C1 segment of cervical spinal cord (tissue), 14 donors: ENCODE data around the gene CLPSL2.

Source experiments
- DNase-seq, 14 donors: peaks; one replicate each; lab custom pipeline; 2025; lab: John Stamatoyannopoulos, UW

Gene CLPSL2

DNA sequence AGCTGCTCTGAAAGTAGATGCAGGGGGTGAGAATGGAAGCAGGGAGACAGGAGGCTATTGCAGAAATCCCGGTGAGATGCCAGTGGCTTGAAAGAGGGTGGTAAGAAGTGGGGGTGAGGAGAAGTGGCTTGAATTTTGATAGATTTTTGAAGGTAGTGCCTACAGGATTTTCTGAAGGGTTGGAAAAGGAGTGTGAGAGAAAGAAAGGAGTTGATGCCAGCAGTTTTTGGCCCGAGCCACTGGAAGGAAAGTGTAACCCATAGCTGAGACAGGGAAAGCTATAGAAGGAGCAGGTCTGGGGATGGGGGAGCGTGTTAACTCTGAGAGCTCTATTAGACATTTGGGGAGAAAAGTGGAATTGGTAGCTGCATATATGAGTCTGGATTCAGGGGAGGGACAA, 29.9 kb upstream of the CLPSL2 start:
- DNase-seq, result no peak

DNA sequence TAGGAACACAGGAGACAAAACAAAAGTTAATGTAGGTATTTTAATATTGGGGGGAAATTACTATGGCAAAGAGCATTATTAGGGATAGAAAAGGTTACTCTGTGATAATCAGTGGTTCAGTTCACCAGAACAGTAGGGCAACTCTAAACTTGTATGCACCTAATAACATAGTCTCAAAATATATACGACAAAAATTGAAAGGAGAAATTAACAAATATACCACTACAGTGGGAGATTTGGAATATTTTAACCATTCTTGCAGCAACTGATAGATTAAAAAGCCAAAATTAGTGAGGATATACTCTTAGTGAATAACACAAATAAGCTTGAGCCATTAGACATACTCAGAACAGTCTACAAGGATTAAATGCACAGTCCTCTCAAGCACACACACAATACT, 28.5 kb upstream of the CLPSL2 start:
- DNase-seq, result no peak

DNA sequence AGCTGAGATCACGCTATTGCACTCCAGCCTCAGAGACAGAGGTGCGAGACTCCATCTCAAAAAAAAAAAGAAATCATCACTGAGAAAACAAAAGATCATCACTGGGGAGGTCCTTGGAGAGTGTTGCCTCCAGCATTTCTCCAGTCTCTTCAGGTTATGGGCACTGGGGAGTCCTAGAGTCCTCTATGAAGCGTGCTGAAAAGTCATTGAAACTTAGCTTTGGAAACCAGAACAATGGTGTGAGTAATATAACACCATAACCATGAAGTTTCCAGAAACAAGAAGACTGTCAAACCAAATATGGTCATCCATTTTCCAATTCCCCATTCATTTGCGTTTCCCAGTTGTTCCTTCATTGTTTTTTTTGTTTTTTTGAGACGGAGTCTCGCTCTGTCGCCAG, 25.8 kb upstream of the CLPSL2 start:
- no peak for DNase-seq

DNA sequence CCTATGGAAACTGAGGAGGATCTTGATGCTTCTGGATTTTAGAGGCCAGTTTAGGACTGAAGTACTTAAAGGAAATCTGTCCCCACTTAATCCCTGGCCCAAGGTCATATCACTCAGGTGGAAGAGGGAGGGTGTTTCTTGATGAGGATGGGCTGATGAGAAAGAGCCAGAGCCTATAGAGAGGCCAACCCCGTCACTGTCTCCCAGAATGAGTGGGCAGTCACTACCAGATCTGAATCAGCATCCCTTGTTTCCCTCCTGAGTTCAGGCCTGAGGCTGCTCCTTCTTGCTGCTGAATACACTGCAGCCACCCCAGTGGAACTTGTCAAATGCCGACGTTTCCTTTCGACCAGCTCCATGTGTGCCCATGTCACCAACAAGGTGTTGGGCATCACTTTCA, 24.8 kb upstream of the CLPSL2 start:
- no peak for DNase-seq

DNA sequence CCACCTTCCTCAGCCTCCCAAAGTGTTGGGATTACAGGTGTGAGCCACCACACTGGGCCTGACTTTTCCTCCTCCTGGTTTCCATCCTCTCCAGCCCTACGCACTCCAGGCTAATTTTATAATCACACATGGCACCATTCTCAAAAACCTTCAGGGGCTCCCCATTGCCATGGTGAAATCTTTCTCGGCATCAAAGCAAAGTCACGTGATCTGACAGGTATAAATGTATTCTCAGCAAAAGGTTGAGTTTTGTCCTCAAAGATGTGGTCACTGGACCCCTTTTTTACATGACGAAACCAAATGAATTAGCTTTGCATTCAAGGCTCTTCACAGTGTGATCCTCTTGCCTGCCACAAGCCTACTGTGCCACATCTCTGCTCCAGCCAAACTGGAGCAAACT, 24.1 kb upstream of the CLPSL2 start:
- no peak for DNase-seq

DNA sequence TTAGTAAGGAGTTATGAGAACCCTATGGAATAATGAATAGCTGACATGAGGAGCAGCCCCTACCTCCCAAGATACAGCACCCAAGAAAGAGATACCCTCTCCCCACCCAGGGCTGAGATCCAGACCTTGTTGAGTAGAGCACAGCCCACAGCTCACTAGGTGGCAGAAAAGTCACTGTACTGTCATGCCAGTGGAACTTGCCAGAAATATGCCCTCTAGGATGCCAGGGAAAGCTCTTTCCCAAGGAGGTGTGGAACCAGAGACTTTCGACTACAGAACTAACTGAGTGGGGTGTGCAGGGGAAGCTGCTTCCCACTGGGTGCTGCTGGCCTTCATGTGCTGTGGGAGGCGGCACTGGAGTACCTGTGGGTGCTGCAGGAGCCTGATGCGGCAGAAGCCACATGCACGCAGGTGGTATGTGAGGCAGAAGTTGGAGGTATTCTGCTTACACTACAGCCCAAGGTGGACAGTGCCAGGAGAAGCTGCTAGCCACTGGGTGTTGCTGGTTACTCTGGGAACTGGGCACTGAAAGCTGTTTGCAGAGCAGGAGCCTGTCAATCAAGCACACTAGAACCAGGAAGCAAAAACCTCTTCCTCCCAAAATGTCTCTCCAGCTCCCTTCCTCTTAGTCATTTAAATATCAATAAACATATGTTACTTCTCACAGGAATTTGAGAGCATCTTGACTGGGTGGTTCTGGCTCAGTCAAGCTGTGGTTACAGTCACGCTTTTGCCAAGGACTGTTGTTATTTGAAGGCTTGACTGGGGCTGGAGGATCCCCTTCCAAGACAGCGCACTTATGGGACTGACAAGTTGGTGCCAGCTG, 21.7 kb upstream of the CLPSL2 start:
- DNase-seq, result no peak

DNA sequence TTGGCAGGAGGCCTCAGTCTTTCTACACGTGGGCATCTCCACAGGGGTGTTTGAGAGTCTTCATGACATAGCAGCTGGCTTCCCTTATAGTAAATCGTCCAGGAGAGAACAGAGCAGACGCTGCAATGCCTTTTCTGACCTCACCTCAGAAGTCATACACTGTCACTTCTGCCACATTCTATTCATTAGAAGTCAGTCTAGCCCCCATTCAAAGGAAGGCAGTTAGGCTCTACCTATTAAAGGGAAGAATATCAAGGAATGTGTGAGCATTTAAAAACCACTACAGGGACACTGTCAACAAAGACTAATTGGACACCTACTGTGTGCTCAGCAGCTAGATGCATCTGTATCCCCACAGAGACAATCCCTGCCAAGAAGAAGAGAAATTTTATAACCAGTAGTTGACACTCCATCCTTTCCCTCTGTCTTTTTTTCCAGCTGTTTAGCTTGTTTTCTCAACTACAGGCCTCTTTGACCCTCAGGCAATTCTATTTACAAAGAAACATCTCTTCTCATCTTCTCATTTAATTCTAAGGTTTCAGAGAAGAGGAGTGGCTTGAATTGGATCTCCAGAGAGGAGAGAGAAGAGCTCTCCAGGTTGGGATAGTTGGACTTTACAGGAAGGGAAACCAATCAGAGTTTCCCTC, 21.0 kb upstream of the CLPSL2 start:
- no peak for DNase-seq

DNA sequence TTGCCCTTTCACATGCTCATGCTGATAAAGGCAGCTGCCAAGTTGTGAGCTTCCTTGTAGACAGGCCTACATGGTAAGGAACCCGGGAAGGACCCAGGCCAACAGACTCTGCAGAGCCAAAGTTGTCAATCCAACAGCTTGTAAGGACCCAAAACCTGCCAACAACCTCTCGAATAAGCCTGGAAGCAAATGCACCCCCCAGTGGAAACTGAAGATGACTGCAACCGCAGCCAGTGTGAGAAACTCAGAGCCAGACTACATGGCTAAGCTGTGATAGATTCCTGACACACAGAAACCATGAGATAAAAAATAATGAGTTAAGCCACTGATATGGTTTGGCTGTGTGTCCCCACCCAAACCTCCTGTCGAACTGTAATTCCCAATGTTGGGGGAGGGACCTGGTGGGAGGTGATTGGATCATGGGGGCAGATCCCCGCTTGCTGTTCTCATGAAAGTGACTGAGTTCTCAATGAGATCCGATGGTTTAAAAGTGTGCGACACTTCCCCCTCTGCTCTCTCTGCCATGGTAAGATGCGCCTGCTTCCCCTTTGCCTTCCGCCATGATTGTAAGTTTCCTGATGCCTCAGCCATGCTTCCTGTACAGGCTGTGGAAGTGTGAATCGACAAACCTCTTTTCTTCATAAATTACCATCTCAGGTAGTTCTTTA, 18.8 kb upstream of the CLPSL2 start:
- no peak for DNase-seq

DNA sequence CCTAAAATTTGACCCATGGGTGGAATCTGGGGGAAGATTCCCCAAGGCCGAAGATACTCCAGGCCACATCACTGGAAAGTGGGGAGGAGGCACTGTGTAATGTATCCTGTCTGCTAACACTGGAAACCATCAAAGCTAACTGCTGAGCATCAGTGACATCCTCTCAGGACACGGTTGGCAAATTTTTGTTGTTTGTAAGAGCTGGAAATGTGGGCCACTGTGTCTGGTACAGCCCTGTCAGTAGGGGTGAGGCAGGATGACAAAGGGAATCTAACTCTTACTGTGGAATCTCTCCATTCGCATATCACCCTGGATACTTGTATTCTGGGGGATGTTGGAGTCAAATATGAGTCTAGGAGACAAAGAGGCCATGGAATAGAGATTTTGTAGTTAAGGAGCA, 17.0 kb upstream of the CLPSL2 start:
- no peak for DNase-seq

DNA sequence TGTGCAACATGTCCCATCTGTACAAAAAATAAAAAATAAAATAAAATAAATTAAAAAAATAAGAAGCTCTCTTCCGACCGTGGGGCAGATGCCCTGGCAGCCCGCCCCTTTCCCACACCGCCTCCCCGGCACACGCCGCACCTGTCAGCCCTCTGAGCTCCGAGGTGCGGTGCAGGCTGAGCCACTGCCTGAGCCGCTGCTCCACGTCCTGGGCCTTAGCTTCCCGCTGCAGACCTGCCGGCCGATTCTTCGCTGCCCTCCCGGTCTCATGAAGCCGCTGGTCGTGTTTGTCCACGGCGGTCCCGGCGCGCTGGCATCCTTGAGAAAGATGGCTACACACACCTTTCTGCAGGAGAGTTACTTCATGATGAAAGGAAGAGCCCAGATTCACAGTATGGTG, 10.7 kb upstream of the CLPSL2 start:
- DNase-seq, result no peak

DNA sequence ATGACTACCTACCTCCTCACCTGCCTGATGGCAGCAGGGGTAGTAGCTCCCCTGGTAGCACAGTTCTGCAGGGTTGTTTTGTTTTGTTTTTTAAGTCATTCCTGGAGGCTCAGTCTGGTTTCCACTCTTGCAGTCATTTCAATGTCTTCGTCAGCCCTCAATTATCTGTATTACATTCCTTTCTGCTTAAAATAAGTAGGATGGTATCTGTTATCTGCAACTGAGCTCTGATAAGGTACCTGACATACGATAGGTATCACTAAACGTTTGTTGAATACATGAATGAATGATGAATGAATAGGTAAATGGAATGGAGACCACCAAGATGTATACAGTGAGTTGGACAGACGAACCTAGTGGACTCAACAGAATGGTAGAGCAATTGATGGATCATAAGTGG, 7.2 kb upstream of the CLPSL2 start:
- DNase-seq, result no peak

DNA sequence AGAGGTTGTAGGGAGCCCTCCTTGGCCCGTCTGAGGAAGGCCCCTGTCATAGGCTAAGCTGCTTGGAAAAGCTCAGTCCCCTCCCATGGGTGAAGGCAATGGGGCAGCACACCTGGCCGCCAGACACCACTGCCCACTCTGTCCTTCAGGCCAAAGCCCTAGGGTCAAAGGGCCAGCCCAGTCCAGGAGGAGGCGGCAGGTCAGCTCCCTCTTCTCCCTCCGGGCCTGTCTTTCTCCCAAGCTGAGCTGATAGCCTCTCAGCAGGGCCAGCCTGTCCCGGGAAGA, 5.1 kb upstream of the CLPSL2 start:
- no peak for DNase-seq

DNA sequence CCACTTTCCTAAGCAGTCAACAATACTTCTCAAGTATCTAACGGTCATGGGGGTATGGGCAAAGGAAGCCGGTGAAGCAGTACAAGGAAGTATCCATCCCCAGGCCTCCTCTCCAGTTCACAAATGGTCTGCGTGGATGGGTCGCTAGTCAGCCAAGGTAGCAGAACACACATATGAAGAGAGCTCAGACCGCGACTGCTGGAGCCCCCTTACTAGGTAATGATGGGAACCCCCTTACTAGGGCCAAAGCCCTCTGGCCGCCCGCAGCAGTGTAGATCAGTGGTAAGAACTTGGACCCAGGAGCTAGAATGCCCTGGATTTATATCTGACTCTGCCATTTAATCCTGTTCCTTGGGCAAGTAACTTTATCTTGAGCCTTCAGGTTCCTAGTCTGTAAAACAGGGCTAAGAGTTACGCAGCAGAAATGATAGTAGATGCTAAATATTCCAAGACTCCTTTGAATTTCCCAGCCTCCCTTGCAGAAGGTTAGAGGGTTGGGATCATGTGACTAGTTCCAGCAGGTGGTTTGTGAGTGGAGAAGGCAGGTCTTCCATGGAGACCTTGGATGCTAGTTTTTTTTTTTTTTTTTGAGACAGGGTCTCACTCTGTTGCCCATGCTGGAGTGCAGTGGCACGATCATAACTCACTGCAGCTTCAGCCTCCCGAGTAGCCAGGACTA, 2.1 kb upstream of the CLPSL2 start:
- no peak for DNase-seq

DNA sequence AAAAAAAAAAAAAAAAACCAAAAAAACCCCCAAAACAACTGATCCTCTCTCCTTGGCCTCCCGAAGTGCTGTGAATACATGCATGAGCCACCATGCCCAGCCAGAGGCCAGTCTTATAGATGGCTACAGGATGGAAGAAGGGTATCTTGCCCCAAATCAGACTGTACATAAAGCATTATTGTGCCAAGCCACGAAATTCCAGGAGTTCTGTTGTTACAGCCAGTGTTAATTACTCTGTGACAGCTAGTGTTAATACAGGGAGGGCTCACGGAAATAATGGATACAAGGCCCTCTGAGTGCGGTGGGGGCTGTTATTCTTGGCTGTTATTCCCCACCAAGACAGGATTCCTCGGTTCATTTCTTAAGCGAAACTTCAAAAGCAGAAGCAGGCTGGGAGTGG, 1.4 kb upstream of the CLPSL2 start:
- DNase-seq, result no peak

DNA sequence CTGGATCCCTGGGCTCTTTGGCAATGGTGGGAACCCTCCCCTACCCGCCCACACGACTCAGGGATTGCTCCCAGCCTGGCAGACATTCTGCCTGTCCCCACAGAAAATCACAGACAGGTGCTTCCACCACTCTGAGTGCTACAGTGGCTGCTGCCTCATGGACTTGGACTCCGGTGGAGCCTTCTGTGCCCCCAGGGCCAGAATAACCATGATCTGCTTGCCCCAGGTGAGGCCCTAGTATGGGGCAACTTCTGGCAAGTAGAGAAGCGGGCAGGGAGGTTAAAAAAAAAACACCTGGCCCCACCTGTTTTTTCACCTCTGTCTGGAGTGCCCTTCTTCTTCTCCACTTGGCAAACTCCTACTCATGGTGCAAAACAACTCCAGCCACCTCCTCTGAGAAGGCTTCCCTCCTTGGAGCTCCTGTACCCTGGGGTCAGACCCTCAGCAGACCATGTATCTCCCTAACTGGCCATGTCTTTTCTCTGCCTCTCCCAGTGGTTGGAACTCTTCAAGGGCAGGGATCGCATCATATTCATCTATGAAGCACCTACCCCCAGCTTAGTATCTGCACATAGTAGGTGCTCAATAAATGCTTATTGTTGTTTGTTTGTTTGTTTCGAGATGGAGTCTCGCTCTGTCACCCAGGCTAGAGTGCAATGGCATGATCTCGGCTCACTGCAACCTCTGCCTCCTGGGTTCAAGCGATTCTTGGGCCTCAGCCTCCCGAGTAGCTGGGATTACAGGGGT, 1.1 kb downstream of the CLPSL2 start:
- no peak for DNase-seq

DNA sequence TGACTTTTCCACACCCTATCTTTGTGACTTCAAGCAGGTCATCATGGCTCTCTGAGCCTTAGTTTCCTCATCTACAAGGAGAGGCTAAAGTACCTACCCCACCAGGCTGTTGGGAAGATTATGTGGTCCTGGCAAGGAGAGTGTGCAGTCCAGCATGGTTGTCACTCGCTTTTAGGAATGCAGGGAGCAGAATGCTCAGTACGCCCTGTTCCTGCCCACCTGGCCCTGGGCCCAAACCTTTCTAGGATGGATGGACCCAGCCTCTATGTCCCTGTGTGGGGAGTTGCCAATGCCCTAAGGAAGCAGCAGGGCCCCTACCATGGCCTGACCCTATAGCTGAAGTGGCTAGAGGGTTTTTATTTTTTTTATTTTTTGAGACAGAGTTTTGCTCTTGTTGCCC, 2.0 kb downstream of the CLPSL2 start:
- no peak for DNase-seq

DNA sequence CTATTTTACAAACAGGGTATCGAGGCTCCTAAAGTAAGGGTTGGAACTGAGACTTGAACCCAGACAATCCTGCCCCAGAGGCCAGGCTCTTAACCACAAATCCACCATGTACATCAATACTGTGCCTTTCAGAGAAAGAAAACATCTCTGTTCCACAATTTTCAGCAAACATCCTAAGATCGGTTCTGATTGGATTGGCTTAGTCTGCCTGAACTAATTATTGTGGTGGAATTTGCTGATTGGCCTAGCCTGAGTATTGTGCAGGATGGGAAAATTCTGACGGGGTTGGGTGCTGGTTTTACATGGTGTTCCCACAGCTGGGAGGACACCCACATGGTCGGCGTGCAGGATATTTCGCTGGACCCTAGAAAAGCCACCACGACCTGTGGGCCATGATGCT, 4.3 kb downstream of the CLPSL2 start, which contains the start of gene CLPSL1:
TSS of gene CLPSL1 (plus strand) at position 301 of the 400 bp plus-strand sequence. CDS start at position 393, 92 bp downstream.
- DNase-seq, result no peak

DNA sequence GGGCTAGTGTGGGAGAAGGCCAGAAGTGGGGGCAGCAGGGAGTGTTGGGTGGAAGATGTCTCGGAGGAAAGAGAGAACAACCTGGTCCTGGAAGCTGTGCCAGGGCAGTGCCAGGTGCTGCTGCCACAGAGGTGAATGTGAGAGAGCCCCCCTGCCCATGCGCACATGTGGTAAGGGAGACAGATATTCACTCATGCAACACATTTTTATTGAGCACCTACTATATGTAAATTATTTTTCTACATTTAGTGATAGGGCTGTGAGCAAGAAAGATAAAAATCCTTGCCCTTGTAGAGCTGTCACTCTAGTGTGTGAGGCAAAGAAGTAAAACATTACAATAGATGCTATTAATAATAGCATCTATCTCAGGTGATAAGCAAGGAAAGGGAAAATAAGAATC, 4.9 kb downstream of the CLPSL2 start:
- DNase-seq, result no peak

DNA sequence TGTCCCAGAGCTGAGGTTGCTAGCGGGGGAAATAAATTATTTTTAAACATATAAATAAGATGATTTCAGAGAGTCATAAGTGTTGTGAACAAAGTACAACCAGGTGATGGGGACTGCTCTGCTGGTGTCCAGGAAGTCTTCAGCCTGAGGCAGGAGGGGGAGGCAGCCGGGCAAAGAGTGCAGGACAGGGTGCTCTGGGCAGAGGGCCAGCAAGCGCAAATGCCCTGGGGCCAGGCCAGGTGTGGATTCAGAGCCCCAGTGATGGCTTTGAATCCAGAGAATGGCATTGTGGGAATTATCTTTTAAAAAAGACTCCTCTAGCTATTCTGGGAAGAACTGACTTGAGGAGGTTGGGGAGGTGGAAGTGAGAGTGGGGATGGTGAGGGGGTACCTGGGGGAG, 6.0 kb downstream of the CLPSL2 start:
- DNase-seq, result no peak

DNA sequence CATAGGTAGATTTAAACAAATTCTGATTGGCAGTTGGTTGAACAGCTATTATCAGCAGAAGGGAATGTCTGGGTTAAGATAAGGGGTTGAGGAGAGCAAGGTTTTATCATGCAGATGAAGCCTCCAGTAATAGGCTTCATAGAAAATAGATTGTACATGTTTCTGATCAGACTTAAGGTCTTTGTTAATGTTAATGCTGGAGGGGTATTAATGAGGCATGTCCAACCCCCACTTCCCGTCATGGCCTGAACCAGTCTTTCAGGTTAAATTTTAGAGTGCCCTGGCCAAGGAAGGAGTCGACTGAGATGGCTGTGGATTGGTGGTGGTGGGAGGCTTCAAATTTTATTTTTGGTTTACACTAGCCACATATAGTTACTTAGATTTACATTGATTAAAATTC, 7.8 kb downstream of the CLPSL2 start:
- no peak for DNase-seq

DNA sequence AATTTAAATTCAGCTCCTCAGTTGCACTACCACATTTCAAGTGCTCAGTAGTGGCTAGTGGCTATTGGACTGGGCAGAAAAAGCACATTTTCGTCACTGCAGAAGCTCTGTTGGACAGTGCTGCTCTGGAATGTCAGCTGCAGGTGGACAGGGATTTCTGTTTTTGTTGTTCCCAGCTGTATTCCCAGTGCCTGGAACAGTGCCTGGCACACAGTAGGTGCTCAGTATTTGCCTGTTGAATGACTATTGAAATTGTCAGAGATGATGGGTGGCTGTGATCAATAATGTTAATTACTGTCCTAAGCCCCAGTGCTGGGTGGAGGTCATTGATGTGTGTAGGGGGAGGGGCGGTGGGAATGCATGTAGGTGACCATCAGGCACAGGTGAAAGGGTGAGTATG, 9.9 kb downstream of the CLPSL2 start:
- no peak for DNase-seq

DNA sequence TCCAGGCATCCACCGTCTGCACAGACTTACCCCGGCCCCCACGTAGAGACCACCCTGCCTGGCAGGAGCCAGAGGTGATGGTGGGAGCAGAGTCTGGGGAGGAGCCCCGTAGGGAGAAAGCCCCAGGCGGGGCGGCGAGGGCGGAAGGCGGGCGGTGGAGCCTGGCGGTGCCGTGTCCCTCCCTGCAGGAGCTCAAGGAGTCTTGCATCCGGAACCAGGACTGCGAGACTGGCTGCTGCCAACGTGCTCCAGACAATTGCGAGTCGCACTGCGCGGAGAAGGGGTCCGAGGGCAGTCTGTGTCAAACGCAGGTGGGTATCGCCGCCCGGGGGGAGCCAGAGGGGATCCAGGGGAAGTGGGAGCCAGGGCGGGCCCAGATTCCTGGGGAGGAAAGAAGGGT, 10.4 kb downstream of the CLPSL2 start:
- no peak for DNase-seq
